ENCODE measurements around the gene COL15A1. TPM values are rescaled to one million over a fixed set of nuclear protein-coding genes. Genes with fewer than 3 reads are reported as not detected.

The COL15A1 gene
- total RNA-seq, 1 experiment from 2014 or later = 4.2 TPM

- no peak for DNase-seq (ENCODE audit: low read depth)
Measured at GRCh38 chr9:99108131-99108530, 164.4 kb downstream of the COL15A1 start.

GRCh38 chr9:99109522-99109921 is 165.8 kb downstream of the COL15A1 start:
- peak; percentile 59 for DNase-seq (ENCODE audit: low read depth)

GRCh38 chr9:99112750-99113413 is 169.2 kb downstream of the COL15A1 start:
- DNase-seq (ENCODE audit: low read depth) = no peak

GRCh38 chr9:99113414-99114048 is 169.8 kb downstream of the COL15A1 start:
- DNase-seq (ENCODE audit: low read depth) = no peak

GRCh38 chr9:99114049-99114440 is 170.3 kb downstream of the COL15A1 start:
- DNase-seq (ENCODE audit: low read depth) = peak; percentile 48

- DNase-seq (ENCODE audit: low read depth) = no peak
Measured at GRCh38 chr9:99114846-99115500, 171.3 kb downstream of the COL15A1 start.

- no peak for DNase-seq (ENCODE audit: low read depth)
Measured at GRCh38 chr9:99116003-99116411, 172.3 kb downstream of the COL15A1 start.

GRCh38 chr9:99118782-99119466 is 175.2 kb downstream of the COL15A1 start:
- no peak for DNase-seq (ENCODE audit: low read depth)

- DNase-seq (ENCODE audit: low read depth) = no peak
Measured at GRCh38 chr9:99119976-99120655, 176.4 kb downstream of the COL15A1 start.

Other genes with a start within 250 kb of the COL15A1 start
- not detected in 2 replicates for gene GABBR2, start 235.0 kb upstream of the COL15A1 start, total RNA-seq (2014; rRNA removed; shearing (Covaris generic))
- 4.4 and 14.2 TPM in 2 replicates for gene ANKS6, start 147.4 kb upstream of the COL15A1 start, total RNA-seq (2014; rRNA removed; shearing (Covaris generic))
- 0.76 and 0.81 TPM in 2 replicates for gene GALNT12, start 136.2 kb upstream of the COL15A1 start, total RNA-seq (2014; rRNA removed; shearing (Covaris generic))
- gene TGFBR1, start 161.2 kb downstream of the COL15A1 start, total RNA-seq (2014; rRNA removed; shearing (Covaris generic)) = 28.9 and 48.1 TPM in 2 replicates